G401.6 (cell line): ENCODE measurements around the gene UBE2E1.
"Not testable (repeated sequence)": the region's sequence is repeated elsewhere in the genome, so short reads cannot be mapped to it uniquely, and the experiment has no call there.

Experiments used
- FAIRE-seq: peaks from 2 replicates; lab custom pipeline; 2012; peaks lifted over from hg19 to GRCh38; lab: Jason Lieb, UNC

UBE2E1 gene

DNA sequence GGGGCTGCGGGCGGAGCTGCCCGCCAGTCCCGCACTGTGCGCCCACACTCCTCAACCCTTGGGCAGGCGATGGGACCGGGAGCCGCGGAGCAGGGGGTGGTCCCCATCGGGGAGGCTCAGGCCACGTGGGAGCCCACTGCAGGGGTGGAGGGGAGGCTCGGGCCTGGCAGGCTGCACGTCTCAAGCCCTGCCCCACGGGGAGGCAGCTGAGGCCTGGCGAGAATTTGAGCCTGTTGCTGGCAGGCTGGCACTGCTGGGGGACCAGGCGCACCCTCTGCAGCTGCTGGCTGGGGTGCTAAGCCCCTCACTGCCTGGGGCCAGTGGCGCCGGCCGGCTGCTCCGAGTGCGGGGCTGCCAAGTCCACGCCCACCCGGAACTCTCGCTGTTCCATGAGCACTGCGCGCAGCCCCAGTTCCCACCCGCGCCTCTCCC is 76.7 kb downstream of the UBE2E1 start:
- no peak for FAIRE-seq

DNA sequence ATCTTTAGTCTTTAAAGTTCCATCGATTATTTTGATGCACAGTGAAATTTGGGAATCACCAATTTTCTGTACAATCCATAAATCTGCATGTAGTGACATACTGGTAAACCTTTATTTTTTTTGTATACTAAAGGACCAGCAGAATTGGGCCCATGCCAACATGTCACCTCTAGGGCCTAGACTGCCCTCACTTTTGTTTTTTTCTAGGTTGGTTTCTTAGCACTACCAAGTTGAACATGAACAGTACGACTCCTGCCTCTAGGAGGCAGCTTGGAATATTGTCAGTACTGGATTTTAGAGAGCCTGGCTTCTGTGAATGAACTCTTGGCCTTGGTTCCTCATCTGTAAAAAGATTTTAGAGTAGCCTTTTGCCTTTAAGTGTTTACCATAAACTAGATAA is 78.7 kb downstream of the UBE2E1 start:
- FAIRE-seq = peak; percentile 67

GRCh38 chr3:23885210-23885609 is 79.5 kb downstream of the UBE2E1 start:
- FAIRE-seq = no peak

DNA sequence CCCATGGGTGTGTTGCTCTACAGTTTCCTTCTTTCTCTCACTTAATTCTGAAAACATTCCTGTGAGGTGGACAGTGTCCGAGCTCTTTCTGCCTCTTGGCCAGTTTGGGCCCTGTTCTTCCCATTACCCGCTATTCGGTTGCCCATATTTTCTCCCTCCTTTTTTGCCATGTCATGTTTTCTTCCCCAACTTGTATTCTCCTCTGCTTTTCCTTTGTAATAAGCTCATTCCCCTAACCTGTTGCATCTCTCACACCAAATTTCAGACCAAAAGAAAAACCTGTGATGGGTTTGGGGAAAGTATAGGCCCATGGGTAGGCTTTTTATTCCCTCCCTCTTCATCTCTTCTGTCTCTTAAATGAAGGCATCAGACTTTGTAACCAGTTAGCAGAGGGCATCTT is 80.6 kb downstream of the UBE2E1 start:
- FAIRE-seq = no peak

- FAIRE-seq = peak; percentile 95
These were observed 83.0 kb downstream of the UBE2E1 start for GRCh38 chr3:23888617-23889228.

DNA sequence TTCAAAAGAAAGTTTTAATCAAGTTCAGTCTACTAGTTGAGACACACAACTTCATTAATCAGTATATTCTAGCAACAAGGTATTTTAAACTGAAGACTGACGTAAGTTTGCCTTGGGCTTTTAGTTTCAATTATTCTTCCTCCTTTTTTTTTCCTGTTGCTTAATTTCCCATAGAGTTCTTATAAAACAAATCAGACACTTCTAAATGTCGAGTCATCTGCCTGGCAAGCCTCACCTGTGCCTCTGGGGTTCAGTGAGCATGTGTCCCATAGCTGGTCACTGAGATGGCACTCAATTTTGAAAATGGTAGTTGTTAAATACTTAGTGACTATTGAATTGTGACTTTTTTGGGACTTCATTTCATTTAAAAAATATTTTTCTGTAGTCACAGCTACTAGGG is 83.6 kb downstream of the UBE2E1 start:
- FAIRE-seq = no peak

DNA sequence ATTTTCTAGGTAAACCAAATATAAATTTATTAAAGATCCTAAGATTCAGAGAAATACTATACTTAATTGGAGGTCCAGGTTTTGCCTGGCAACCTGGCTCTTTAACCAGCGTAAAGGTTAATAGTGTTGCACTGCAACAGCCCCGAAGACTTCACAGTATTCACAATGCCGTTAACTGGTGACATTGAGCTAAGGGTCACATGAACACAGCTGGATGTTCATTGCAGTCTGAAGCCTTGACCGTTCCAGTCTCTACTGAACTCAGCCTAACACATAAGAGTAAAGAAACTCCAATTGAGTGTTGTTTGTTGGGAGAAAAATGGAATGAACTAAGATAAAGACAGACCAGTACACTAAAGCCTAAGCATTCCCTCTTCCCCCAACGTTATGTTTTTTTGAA is 84.2 kb downstream of the UBE2E1 start:
- no peak for FAIRE-seq

DNA sequence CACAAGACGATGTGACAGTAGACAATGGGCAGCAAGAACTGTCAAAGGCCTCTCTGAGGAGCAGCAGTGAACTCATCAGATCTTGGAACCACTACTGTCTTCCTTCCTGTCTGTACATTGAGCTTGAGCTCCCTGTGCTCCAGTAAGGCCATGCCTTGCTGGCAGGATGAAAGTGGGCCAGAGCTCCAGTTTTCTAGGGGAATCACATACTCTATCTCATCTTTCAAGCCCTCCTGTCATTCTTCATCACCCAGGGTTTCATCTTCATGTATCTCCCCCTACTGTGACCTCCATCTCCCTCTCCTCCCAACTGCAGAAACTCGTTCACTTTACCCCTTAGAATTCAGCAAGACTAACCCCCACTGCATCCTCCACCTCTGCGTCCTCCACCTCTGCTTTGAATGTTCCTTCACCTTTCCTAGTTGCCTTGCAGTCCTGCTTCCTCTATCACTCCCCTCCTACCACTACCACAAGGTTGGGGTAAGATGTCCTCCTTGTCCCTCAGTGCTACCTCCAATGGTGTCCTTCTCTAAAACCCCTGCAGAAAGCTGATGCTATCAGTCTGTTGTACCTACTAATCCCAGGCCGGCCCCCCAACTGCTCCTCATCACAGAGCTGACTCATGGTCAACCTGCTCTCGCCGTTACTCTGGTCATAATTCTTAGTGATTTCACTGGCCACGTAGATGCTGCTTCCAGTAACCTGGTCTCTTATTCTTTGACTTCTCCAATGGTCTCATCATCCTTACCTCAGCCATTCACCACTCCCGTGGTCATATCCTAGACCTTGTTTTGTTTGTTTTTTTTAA is 88.7 kb downstream of the UBE2E1 start:
- FAIRE-seq = no peak

- FAIRE-seq = no peak
These were observed 89.4 kb downstream of the UBE2E1 start for GRCh38 chr3:23895181-23895580.

DNA sequence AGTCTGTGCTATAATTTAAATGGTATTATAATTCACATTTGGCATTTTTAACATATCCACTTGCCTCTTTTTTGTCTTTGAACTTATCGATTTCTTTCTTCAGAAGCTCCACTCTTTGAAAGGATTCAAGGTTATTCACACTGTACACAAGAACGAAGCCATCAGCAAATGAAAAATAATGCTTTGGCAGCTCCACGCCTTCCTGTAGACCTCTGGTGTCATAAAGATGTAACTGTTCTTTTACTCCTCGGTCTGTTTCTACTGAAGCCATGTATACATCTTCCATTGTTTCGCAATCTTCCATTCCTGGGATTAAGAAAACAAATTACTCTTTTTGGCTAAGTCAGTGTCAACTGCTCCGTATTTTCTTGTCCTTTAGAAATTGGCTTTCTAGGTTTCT is 95.0 kb downstream of the UBE2E1 start:
- FAIRE-seq = no peak

GRCh38 chr3:23904545-23904944 is 98.8 kb downstream of the UBE2E1 start:
- FAIRE-seq = no peak

GRCh38 chr3:23909341-23909740 is 103.6 kb downstream of the UBE2E1 start:
- no peak for FAIRE-seq

DNA sequence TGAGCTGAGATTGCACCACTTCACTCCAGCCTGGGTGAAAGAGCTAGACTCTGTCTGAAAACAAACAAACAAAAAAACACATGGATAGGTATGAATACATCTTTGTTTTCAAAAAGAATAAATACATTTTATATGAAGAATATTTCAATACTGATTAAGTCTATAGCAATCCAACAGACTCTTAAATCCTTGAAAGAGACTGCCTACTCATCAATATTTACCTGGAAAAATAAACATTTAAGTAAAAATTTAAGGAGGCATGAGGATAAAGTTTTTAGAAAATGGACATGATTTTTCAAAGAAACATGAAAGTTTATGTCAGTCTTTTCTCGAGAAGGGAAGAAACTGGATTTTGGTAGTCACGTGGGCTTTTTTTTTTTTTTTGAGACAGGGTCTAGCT is 105.6 kb downstream of the UBE2E1 start:
- FAIRE-seq = no peak

DNA sequence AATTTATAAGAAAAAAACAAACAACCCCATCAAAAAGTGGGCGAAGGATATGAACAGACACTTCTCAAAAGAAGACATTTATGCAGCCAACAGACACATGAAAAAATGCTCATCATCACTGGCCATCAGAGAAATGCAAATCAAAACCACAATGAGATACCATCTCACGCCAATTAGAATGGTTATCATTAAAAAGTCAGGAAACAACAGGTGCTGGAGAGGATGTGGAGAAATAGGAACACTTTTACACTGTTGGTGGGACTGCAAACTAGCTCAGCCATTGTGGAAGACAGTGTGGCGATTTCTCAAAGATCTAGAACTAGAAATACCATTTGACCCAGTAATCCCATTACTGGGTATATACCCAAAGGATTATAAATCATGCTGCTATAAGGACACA is 106.6 kb downstream of the UBE2E1 start:
- FAIRE-seq = not testable (repeated sequence)

DNA sequence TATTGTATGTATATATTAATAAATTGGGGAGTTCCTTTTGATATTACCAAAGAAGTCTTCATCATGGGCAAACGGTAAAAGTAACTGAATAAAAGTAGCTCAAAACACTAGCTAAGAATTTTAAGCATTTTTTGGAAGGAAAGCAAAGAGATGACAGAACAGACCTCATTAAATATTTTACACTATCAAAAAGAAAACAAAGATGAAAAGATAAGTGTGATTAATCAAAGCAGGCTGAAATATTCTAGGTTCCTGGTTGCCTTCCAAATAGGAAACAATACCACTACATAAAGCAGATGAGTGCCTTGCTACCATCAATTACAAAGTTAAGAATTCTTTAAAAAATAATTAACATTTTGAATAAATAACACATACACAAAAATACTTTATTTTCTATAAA is 107.4 kb downstream of the UBE2E1 start:
- no peak for FAIRE-seq

DNA sequence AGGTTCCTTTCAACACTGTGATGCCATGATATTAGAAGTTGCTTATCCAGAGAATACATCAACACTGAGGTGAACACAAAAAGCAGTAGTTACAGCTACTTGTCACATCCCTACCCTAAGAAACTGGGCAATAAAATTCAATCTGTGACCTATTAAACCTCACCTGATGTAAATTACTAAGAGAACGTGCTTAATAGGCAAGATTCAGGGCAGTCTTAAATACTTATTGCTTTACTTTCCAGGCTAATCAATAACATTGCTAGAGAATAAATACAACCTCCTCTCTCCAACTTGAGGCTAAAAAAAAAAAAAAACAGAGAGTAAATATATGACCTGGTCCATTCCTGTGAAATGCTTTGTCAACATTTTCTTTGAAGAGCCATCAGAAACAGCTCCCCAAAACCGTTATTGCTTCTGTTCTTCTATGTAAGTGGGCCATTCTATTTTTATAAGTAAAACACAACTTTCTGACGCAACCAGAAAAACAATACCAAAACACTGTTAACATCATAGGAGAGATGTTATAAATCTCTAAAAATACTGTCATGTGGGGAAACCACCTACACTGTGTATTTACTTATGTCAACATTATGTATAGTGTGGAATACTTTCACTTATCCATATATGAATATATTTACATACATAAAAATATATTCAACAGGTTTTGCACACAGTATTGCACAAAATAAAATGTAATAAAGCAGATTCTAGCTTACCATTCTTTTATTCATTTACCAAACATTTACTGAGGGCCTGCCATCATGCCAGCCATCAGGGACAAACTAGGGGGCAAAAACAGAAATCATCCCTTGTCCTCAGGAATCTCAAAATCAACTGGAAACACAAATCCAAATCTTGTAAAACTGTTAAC is 108.4 kb downstream of the UBE2E1 start:
- FAIRE-seq = no peak

DNA sequence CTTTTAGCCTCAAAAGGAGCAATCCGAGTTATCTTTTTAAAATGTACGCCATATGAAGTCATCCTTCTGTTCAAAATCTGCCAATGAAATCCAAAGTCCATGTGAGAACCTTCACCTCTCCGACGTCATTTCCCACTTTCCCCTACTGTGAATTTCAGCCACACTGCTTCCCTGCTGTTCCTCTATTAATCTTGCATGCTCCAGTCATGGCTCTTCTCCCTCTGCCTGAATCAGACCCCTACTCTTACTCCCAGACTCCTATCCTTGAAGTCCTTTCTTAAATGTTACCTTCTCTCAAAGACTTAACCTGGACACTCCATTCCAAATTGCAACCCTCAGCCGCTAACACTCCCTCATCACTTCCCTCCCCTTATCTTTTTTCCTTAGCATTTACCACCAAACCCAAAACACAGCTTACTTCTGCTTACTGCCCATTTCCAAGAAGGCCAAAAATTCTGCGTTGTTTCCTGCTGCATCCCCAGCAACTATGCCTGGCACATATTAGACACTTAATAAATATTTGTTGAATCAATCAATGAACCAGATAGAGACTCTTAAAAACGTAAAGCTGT is 109.9 kb downstream of the UBE2E1 start:
- FAIRE-seq = peak; percentile 63

DNA sequence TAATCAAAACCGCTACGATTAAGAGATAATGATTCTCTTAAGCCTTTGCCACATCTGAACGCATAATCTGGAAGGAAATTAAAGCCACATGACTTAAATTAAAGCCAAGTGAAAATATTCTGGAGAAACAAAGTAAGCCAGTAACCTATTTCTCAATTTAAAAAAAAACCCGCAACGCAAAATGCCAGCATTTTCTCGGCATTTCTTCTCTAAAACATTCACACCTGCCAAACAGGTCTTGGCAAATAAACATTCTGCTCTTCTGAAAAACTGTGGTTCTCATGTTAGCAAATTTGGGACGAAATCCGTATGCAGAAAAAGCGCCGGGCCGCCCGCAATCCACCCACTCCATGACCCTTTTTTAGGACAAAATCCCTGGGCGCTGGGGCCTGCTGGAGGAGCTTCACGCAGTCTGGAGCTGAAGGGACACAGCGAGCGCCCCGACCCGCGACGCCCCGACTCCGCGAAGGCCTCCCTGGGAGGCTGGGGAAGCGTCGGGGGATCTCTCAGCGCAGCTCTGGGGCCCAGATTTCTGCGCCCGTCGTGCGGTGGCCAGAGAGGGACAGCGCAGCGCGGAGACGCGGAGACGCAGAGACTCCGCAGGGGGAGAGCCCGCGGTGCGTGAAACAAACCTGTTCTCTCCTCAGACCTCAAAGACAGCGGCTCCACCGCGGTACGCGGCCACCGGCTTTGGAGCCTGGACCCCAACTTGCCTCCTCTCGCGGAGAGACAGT is 110.6 kb downstream of the UBE2E1 start:
- FAIRE-seq = no peak

GRCh38 chr3:23916886-23917678 is 111.3 kb downstream of the UBE2E1 start, which contains the start of the genes NKIRAS1 and RPL15:
TSS of gene NKIRAS1 (minus strand) at chr3:23916990. CDS start at chr3:23910904, 6,086 bp downstream.
TSS of gene RPL15 (plus strand) at chr3:23917132. CDS start at chr3:23917860, 728 bp downstream.
- FAIRE-seq = peak; percentile 92

DNA sequence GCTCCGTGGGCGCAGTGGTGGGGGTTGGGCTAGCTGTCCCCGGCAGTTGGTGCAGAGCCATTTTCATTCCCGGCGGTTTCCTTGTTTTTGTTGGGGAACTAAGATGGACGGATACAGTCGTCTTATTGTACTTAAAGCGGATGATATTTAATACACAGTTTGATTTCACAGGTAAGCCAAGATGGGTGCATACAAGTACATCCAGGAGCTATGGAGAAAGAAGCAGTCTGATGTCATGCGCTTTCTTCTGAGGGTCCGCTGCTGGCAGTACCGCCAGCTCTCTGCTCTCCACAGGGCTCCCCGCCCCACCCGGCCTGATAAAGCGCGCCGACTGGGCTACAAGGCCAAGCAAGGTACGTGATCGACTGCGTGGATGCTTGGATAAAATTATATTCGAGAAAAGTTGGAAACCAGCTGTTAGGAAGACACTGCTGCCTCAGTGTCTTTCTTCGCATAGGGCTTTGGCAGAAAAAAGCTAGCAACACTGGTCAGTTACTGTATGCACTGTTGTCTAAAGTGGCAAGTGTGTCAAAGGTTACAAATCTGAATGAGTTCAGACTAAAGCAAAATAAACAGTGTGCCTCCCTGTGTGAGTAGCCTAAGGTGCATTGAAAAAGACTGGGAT is 112.0 kb downstream of the UBE2E1 start:
- not testable (repeated sequence) for FAIRE-seq
